ENCODE measurements around the gene HDAC10. TPM values are rescaled to one million over a fixed set of nuclear protein-coding genes. Genes with fewer than 3 reads are reported as not detected.

The HDAC10 gene
- total RNA-seq, 1 donor from 2014 or later: 24.4 TPM

DNA sequence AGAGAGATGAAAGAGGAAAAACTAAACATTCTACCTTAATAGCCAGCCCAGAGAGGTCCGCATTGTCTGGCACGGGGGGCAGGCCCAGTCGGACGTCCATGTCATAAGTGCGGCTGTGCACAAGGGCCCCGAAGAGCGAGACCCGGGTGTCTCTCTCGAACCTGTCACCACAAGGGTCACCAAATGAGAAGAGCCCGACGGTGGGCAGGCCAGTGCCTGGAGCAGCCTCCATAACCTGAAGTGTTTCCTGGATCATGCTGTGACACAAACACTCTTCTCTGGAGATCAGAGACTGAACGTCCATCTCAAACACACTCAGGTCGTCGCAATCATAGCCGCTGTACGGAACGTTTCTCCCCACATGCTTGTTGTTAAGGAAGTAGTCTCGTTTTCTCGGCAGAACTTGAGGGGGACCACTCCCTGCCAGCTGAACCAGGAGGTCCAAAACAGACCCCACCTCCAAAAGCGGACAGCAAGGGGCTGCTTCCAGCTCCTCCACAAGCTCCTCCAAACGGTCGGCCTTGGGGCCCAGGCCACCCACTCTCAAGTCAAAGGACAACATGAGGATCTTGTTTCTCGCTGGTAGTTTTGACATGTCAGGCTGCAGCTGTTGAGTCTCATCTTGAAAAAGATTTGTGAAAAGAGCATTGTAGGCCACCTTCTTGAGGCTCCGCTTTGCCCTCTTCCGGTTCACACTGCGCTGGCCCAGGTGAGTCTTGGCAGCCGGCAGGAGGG, 7.2 kb downstream of the HDAC10 start:
- no peak for DNase-seq (ENCODE audit: low spot score)

DNA sequence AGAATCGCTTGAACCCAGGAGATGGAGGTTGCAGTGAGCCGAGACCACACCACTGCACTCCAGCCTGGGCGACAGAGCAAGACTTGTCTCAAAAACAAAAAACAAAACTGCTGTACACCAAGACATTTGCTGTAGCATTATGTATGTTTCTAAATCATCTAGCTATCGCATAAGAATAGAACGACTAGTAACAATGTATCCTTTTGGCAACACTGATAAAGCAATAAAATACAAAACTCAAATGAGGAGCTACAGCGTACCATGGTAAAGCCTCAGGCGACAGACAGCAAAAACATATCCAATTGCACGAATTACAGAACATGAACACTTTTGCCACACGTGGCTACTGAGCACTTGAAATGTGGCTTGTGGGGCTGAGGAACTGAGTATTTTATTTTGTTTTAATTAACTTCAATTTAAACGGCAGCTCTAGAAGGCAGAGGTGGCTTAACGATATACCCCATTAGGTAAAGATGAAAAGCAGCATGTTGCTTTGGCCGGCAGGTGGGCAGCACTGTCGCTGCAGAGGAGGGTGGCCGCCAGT, 8.6 kb downstream of the HDAC10 start:
- no peak for DNase-seq (ENCODE audit: low spot score)

DNA sequence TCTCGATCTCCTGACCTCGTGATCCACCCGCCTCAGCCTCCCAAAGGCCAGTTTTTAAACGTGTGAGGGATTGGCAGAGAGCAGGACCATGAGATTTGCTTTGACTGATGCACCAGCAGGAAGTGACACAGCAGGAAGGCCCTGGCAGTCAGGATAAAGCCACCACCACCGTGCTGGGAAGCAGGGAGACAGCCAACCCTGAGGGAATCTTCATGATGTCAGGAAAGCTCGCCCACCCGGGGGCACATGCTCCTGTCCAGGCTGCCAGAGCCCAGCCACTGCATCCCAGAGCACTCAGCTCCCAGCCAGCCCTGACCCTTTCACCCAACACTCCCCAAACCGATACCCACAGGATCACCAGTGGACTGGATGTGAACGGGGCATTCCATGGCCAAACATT, 12.3 kb downstream of the HDAC10 start:
- DNase-seq (ENCODE audit: low spot score): no peak

- DNase-seq (ENCODE audit: low spot score): no peak
These were observed 14.2 kb downstream of the HDAC10 start for GRCh38 chr22:50236731-50237409.

GRCh38 chr22:50233223-50233622, 17.8 kb downstream of the HDAC10 start:
- DNase-seq (ENCODE audit: low spot score): no peak

DNA sequence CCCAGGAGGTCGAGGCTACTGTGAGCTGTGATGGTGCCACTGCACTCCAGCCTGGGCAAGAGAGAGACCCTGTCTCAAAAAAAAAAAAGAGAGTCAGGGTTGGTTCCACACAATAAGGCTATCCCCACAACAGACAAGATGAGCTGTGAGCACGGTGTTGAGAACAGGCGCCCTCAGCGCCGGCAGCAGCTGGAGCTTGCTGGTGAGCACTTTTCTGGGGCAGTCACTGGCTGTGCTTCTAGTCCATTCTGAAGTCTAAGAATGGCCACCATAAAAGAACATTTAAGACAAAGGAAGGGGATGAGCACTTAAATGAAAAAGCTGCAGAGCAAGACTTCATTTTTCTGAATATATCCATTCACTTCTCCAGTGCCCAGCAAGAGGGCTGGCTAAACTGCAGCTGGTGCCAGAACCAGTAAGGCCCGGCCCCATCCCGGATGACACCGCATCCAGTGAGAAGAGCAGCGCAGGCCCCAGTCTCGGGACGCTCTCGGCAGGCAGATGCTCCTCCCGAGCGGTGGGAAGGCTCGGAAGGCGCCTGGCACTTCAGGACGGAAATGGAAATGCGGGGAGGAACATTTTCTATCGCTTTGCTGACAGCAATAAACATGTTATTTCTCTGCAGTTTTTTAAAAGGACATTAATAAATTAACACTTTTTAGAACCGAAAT, 18.4 kb downstream of the HDAC10 start:
- DNase-seq (ENCODE audit: low spot score): no peak

DNA sequence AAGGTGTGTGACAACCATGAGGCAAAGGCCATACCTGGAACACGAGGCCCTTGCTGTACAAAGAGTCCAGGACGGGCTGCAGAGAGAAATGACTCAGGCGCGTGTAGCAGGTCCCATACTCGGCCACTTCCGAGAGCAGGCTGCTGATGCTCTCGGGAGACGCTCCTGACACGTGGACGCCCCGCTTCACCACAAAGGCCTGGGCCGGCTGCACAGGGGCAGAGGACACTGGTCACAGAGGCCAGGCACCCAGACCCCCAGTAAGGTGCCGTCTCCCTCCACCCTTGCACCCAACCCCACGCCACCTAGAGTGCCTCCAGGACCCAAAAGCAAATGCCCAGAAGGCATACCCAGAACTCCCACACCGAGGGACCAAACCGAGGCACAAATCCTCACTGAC, 21.7 kb downstream of the HDAC10 start:
- DNase-seq (ENCODE audit: low spot score): no peak

- DNase-seq (ENCODE audit: low spot score): no peak
These were observed 22.7 kb downstream of the HDAC10 start for GRCh38 chr22:50228366-50228765.

GRCh38 chr22:50227579-50228215, 23.4 kb downstream of the HDAC10 start:
- DNase-seq (ENCODE audit: low spot score): no peak

DNA sequence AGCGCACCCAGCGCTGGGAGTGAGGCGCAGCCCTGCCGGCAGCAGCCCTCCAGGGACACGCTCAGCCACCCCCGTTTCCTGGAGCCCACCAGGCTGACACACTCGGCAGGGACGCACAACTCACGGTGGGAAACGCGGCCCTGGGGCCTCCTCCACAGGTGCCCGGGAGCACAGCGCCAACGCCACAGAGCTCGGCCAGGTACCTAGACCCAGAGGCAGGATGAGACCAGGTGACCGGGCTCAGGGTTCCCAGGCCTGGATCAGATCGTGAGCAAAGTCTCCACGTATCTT, 24.2 kb downstream of the HDAC10 start:
- no peak for DNase-seq (ENCODE audit: low spot score)

GRCh38 chr22:50226063-50226874, 24.8 kb downstream of the HDAC10 start:
- no peak for DNase-seq (ENCODE audit: low spot score)

- DNase-seq (ENCODE audit: low spot score): no peak
These were observed 25.7 kb downstream of the HDAC10 start for GRCh38 chr22:50225200-50225969.

GRCh38 chr22:50224071-50224470, 27.0 kb downstream of the HDAC10 start:
- no peak for DNase-seq (ENCODE audit: low spot score)

DNA sequence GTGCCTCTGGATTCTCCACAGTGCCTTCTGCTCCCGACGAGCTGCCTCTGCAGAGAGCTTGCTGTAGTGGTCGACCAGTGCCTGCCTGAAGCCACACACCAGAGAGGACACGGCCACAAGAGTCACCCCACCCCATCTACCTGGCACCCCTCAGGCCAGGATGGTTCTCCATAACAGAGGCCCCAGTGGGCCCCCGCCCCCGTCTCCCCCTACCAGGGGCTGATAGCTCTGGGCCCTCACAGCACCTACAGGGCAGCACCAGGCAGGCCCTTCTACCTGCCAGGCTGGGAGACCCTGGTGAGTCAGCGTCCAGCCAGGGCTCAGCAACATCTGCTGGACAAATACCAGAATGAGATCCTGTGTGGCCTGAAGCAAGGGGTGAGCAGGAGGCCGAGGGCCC, 28.6 kb downstream of the HDAC10 start:
- DNase-seq (ENCODE audit: low spot score): no peak

GRCh38 chr22:50221410-50222300, 29.4 kb downstream of the HDAC10 start:
- DNase-seq (ENCODE audit: low spot score): no peak

- DNase-seq (ENCODE audit: low spot score): no peak
These were observed 30.3 kb downstream of the HDAC10 start for GRCh38 chr22:50220603-50221409.

- DNase-seq (ENCODE audit: low spot score): no peak
These were observed 31.1 kb downstream of the HDAC10 start for GRCh38 chr22:50219800-50220602.
